HCT116 (cell line): ENCODE results near the gene LMNA. TPM values are rescaled to one million over a fixed set of nuclear protein-coding genes. Genes with fewer than 3 reads are reported as not detected.

Experiments used
- ATAC-seq: fragments of 200-7000 bp; cut with Tn5 transposase; 2 replicates; pipeline ENCODE4 v1.9.1; 2020; ENCODE audit warnings: mild to moderate bottlenecking, moderate library complexity
- BruUV-seq: library from RNA; stranded (reverse); fragments of 400-500 nt; replicated peaks from 2 replicates; lab custom pipeline; 2021; lab: Mats Ljungman, UMichigan
- CTCF ChIA-PET: fragments of 300-600 bp; sonication (Branson Sonifier 250); formaldehyde crosslinking; loops from one replicate; lab custom pipeline; 2021; ENCODE audit warnings: antibody characterized with exemption; lab: Charles Lee
- POLR2A ChIA-PET: fragments of 300-600, 350-600 bp; sonication (Branson Sonifier 250); formaldehyde crosslinking; loops from one replicate; lab custom pipeline; 2021; ENCODE audit warnings: antibody characterized with exemption; lab: Charles Lee
- RAD21 ChIA-PET, 2 experiments: fragments of 300-600 bp; sonication (Branson Sonifier 250); formaldehyde crosslinking; loops; one replicate each; lab custom pipeline; 2023; ENCODE audit warnings: low total read pairs in 2 of 2; ENCODE audit not compliant: uncharacterized antibody in 2 of 2, unreplicated experiment in 2 of 2, low non-redundant PET in 1 of 2; lab: Charles Lee
- DNase-seq: peaks from one replicate; pipeline ENCODE4 v3.0.0-alpha.2; 2010; ENCODE audit warnings: low read depth, low spot score
- H2AFZ ChIP-seq: fragments of 200-600 bp; shearing (Covaris generic), sonication (generic); 2 replicates; pipeline ENCODE4 v1.6.1; 2017; ENCODE audit warnings: low read depth, mixed run types, mixed read lengths, antibody characterized with exemption, low read length; ENCODE audit not compliant: poor library complexity, severe bottlenecking
- H3K27ac ChIP-seq: 2 replicates; pipeline ENCODE4 v1.5.1; 2012; ENCODE audit warnings: low read depth, low read length
- H3K27me3 ChIP-seq: fragments of 200-600 bp; sonication (generic); 2 replicates; pipeline ENCODE4 v1.6.1; 2016; ENCODE audit warnings: mixed run types, low read length, mixed read lengths; ENCODE audit not compliant: insufficient read depth
- H3K36me3 ChIP-seq, 2 experiments: fragments of 200-500 bp in 1 of 2; fragments of 200-600 bp in 1 of 2; sonication (Bioruptor generic) in 1 of 2; sonication (generic) in 1 of 2; 2 replicates each; pipeline versions ENCODE4 v1.5.1 to v1.6.1; 2014 to 2016; ENCODE audit warnings: low read length in 2 of 2, inconsistent platforms in 1 of 2, mixed read lengths in 1 of 2, mixed run types in 1 of 2; ENCODE audit not compliant: insufficient read depth in 2 of 2, control insufficient read depth in 1 of 2
- H3K4me1 ChIP-seq, 2 experiments: fragments of 200-600 bp in 1 of 2; sonication (generic) in 1 of 2; 2 replicates each; pipeline versions ENCODE4 v1.5.1 to v1.6.1; 2012 to 2017; ENCODE audit warnings: low read length in 2 of 2, inconsistent platforms in 1 of 2, mild to moderate bottlenecking in 1 of 2, mixed read lengths in 1 of 2, mixed run types in 1 of 2, moderate library complexity in 1 of 2; ENCODE audit not compliant: insufficient read depth in 2 of 2, control insufficient read depth in 1 of 2
- H3K4me2 ChIP-seq: fragments of 200-600 bp; sonication (generic); 2 replicates; pipeline ENCODE4 v1.6.1; 2017; ENCODE audit warnings: mixed run types, low read length, mixed read lengths
- H3K4me3 ChIP-seq, 2 experiments: fragments of 200-600 bp in 1 of 2; sonication (generic) in 1 of 2; replicated peaks in 1 of 2; 2 replicates each; pipeline ENCODE4 v1.5.1; 2011 to 2016; ENCODE audit warnings: low read length in 2 of 2, control low read depth in 1 of 2, low read depth in 1 of 2, mild to moderate bottlenecking in 1 of 2, mixed read lengths in 1 of 2, mixed run types in 1 of 2
- H3K79me2 ChIP-seq: fragments of 200-600 bp; sonication (generic); 2 replicates; pipeline ENCODE4 v1.6.1; 2017; ENCODE audit warnings: mild to moderate bottlenecking, mixed run types, low read length, moderate library complexity, mixed read lengths; ENCODE audit not compliant: insufficient read depth
- H3K9ac ChIP-seq: fragments of 200-600 bp; sonication (generic); 2 replicates; pipeline ENCODE4 v1.6.1; 2016; ENCODE audit warnings: low read length, mixed read lengths
- H3K9me2 ChIP-seq: fragments of 200-600 bp; sonication (generic), shearing (Covaris generic); 2 replicates; pipeline ENCODE4 v1.6.1; 2017; ENCODE audit warnings: mixed run types, mild to moderate bottlenecking, moderate library complexity; ENCODE audit not compliant: insufficient read depth
- H3K9me3 ChIP-seq, 2 experiments: fragments of 200-500 bp in 1 of 2; fragments of 200-600 bp in 1 of 2; sonication (Bioruptor generic) in 1 of 2; sonication (generic) in 1 of 2; 2 replicates each; pipeline ENCODE4 v1.6.1; 2014 to 2017; ENCODE audit warnings: low read length in 2 of 2, mixed read lengths in 2 of 2, inconsistent platforms in 1 of 2, low read depth in 1 of 2, mild to moderate bottlenecking in 1 of 2, mixed run types in 1 of 2, moderate library complexity in 1 of 2; ENCODE audit not compliant: control insufficient read depth in 1 of 2, insufficient read depth in 1 of 2
- H4K20me1 ChIP-seq: fragments of 200-600 bp; sonication (generic), shearing (Covaris generic); 2 replicates; pipeline ENCODE4 v1.6.1; 2017; ENCODE audit warnings: mixed run types, mild to moderate bottlenecking, moderate library complexity; ENCODE audit not compliant: insufficient read depth
- ATF3 ChIP-seq: IDR thresholded peaks from 2 replicates; pipeline ENCODE4 v1.6.1; 2012
- CEBPB ChIP-seq: IDR thresholded peaks from 2 replicates; pipeline ENCODE4 v1.6.1; 2012; ENCODE audit warnings: low read depth
- CTCF ChIP-seq, 3 experiments: fragments of 200-600 bp in 1 of 3; sonication (generic) in 1 of 3; IDR thresholded peaks in 2 of 3; conservative IDR thresholded peaks in 1 of 3; 2 replicates each; pipeline ENCODE4 v1.5.1; 2012 to 2017; ENCODE audit warnings: low read depth in 2 of 3, low read length in 2 of 3, antibody characterized with exemption in 1 of 3, borderline replicate concordance in 1 of 3, control low read depth in 1 of 3, mild to moderate bottlenecking in 1 of 3, mixed read lengths in 1 of 3, mixed run types in 1 of 3, moderate library complexity in 1 of 3; ENCODE audit not compliant: insufficient read depth in 1 of 3
- EGR1 ChIP-seq: IDR thresholded peaks from 2 replicates; pipeline ENCODE4 v1.6.1; 2012; ENCODE audit warnings: low read depth
- EZH2phosphoT487 ChIP-seq: fragments of 200-600 bp; IDR thresholded peaks from 2 replicates; pipeline ENCODE4 v1.6.1; 2018; ENCODE audit warnings: antibody characterized with exemption, borderline replicate concordance
- FOSL1 ChIP-seq: IDR thresholded peaks from 2 replicates; pipeline ENCODE4 v1.6.1; 2012; ENCODE audit warnings: low read depth
- JUND ChIP-seq: IDR thresholded peaks from 2 replicates; pipeline ENCODE4 v1.6.1; 2012
- RAD21 ChIP-seq: IDR thresholded peaks from 2 replicates; pipeline ENCODE4 v1.6.1; 2012; ENCODE audit warnings: low read depth, mild to moderate bottlenecking
- REST ChIP-seq: IDR thresholded peaks from 2 replicates; pipeline ENCODE4 v1.6.1; 2012; ENCODE audit warnings: low read depth
- YY1 ChIP-seq: IDR thresholded peaks from 2 replicates; pipeline ENCODE4 v1.6.1; 2011; ENCODE audit warnings: low read length, low read depth, moderate library complexity, mild to moderate bottlenecking; ENCODE audit not compliant: insufficient replicate concordance; ENCODE audit errors: extremely low read depth
- ZFX ChIP-seq: fragments of 450-650 bp; IDR thresholded peaks from 2 replicates; pipeline ENCODE4 v1.6.1; 2017
- intact Hi-C: fragments of 100-400 bp; cut with micrococcal nuclease; formaldehyde crosslinking; loops from 2 replicates; pipeline ENCODE4 v1.10.0; 2022
- total RNA-seq: library from RNA; stranded (reverse); gene quantifications from one replicate; pipeline ENCODE4 v1.2.1, GENCODE V29; 2021; ENCODE audit not compliant: unreplicated experiment

The LMNA gene
- total RNA-seq, 1 experiment from 2014 or later = 528 TPM

DNA sequence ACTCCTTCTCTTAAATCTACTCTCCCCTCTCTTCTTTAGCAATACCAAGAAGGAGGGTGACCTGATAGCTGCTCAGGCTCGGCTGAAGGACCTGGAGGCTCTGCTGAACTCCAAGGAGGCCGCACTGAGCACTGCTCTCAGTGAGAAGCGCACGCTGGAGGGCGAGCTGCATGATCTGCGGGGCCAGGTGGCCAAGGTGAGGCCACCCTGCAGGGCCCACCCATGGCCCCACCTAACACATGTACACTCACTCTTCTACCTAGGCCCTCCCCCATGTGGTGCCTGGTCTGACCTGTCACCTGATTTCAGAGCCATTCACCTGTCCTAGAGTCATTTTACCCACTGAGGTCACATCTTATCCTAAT lies 16.0 kb downstream of the LMNA start:
- TF ChIP-seq EZH2phosphoT487 (no peak), YY1 (no peak), ATF3 (no peak), CEBPB (no peak), REST (no peak), RAD21 (no peak), FOSL1 (no peak), ZFX (no peak), EGR1 (no peak), JUND (no peak), CTCF (IDR thresholded peaks at IDR 0.05 in 2 of 3, conservative IDR thresholded peaks at IDR 0.05 in 1 of 3; ENCODE audit: borderline replicate concordance in 1 of 3, insufficient read depth in 1 of 3, low read depth in 2 of 3, low read length in 2 of 3) (no peak)
- H3K9me3 ChIP-seq = no peaks in the 10 kb centered on the region
- peaks cover 42 to 54% of the 10 kb centered on the region in 2 experiments for H3K4me1 ChIP-seq
- ChIA-PET RAD21 (interaction anchor here (0.8 to 4.7 kb wide), 12 partner anchors 11 to 192 kb away, joined by 3 to 43 read pairs (median 6); no protein-coding TSS in a partner anchor), CTCF (interaction anchor here (0.8 to 8.4 kb wide), 13 partner anchors 12 to 176 kb away, joined by 3 to 189 read pairs (median 5); partner anchors contain the start of gene RAB25), POLR2A (interaction anchor here (0.8 to 2.8 kb wide), 9 partner anchors 11 to 95 kb away, joined by 3 to 42 read pairs (median 4); no protein-coding TSS in a partner anchor)
- no peak overlapping the region for H2AFZ ChIP-seq
- no peak overlapping the region for H3K4me3 ChIP-seq
- ATAC-seq = no peak
- DNase-seq = no peak
- H3K79me2 ChIP-seq = peaks cover 95% of the 10 kb centered on the region
- peak overlapping the region; percentile 95 for H3K27ac ChIP-seq
- no peaks in the 10 kb centered on the region for H4K20me1 ChIP-seq
- intact Hi-C loops = loop anchor here (1.0 to 5.0 kb wide), 4 partner anchors 30 to 193 kb away; no protein-coding TSS in a partner anchor
- BruUV-seq = no TSS peak
- peak overlapping the region; percentile 75 for H3K9ac ChIP-seq
- no peaks in the 10 kb centered on the region for H3K9me2 ChIP-seq
- no peaks in the 10 kb centered on the region for H3K27me3 ChIP-seq
- peak overlapping the region; percentile 90 for H3K4me2 ChIP-seq
- peaks cover 37 to 48% of the 10 kb centered on the region in 2 experiments for H3K36me3 ChIP-seq
